MCF 10A (cell line): ENCODE results near the gene CCDC127. TPM values are rescaled to one million over a fixed set of nuclear protein-coding genes. Genes with fewer than 3 reads are reported as not detected.
"Not testable (repeated sequence)": the region's sequence is repeated elsewhere in the genome, so short reads cannot be mapped to it uniquely, and the experiment has no call there.

Source experiments
- BruUV-seq: library from RNA; stranded (reverse); fragments of 400-500 nt; replicated peaks from 2 replicates; lab custom pipeline; 2021; lab: Mats Ljungman, UMichigan
- CTCF ChIA-PET: fragments of 300-600 bp; sonication (Branson Sonifier 250); formaldehyde crosslinking; extraction: SDS; loops from one replicate; lab custom pipeline; 2021; ENCODE audit warnings: antibody characterized with exemption, inconsistent platforms; lab: Yijun Ruan, JAX
- POLR2A ChIA-PET: fragments of 300-600, 350-650 bp; sonication (Branson Sonifier 250); formaldehyde crosslinking; extraction: SDS; loops from one replicate; lab custom pipeline; 2020; ENCODE audit warnings: antibody characterized with exemption, inconsistent platforms; lab: Yijun Ruan, JAX
- DNase-seq: peaks from one replicate; pipeline ENCODE4 v3.0.0-alpha.2; 2018; ENCODE audit not compliant: unreplicated experiment
- H3K27ac Mint-ChIP-seq: one replicate; pipeline ENCODE4 v1.8.0; 2022; ENCODE audit warnings: mild to moderate bottlenecking, low read depth, mixed read lengths; ENCODE audit not compliant: unreplicated experiment
- H3K27me3 Mint-ChIP-seq: one replicate; pipeline ENCODE4 v1.8.0; 2022; ENCODE audit warnings: mixed read lengths; ENCODE audit not compliant: insufficient read depth, unreplicated experiment
- H3K36me3 Mint-ChIP-seq: one replicate; pipeline ENCODE4 v1.8.0; 2022; ENCODE audit warnings: mild to moderate bottlenecking, moderate library complexity, mixed read lengths; ENCODE audit not compliant: insufficient read depth, unreplicated experiment
- H3K4me1 Mint-ChIP-seq: one replicate; pipeline ENCODE4 v1.8.0; 2022; ENCODE audit warnings: mixed read lengths; ENCODE audit not compliant: insufficient read depth, unreplicated experiment
- H3K4me3 Mint-ChIP-seq: one replicate; pipeline ENCODE4 v1.8.0; 2022; ENCODE audit warnings: mild to moderate bottlenecking, moderate library complexity, mixed read lengths; ENCODE audit not compliant: unreplicated experiment
- H3K9me3 Mint-ChIP-seq: one replicate; pipeline ENCODE4 v1.8.0; 2022; ENCODE audit warnings: mixed read lengths; ENCODE audit not compliant: unreplicated experiment
- CTCF ChIP-seq: fragments of 200-600 bp; IDR thresholded peaks from one replicate; pipeline ENCODE4 v1.8.0; 2022; ENCODE audit warnings: antibody characterized with exemption, mild to moderate bottlenecking; ENCODE audit not compliant: unreplicated experiment
- intact Hi-C: fragments of 100-400 bp; cut with micrococcal nuclease; formaldehyde crosslinking; loops from 2 replicates; pipeline ENCODE4 v1.14.1; 2022
- total RNA-seq: library from RNA; stranded (reverse); gene quantifications from 2 replicates; pipeline ENCODE4 v1.2.3, GENCODE V29; 2022

Gene CCDC127
- total RNA-seq, 1 experiment from 2014 or later = 4.5 TPM

GRCh38 chr5:257148-257547, 39.2 kb upstream of the CCDC127 start:
- peaks cover 62% of the 10 kb centered on the region for H3K36me3 Mint-ChIP-seq
- no peak for TF ChIP-seq CTCF
- intact Hi-C loops = no loop called here
- ChIA-PET POLR2A (no interaction called here), CTCF (interaction anchor here (0.7 kb wide), 2 partner anchors 104 to 1179 kb away, joined by 3 to 6 read pairs; no protein-coding TSS in a partner anchor)
- no peaks in the 10 kb centered on the region for H3K4me1 Mint-ChIP-seq
- no peaks in the 10 kb centered on the region for H3K27me3 Mint-ChIP-seq
- no peak overlapping the region for H3K27ac Mint-ChIP-seq
- no peaks in the 10 kb centered on the region for H3K9me3 Mint-ChIP-seq
- DNase-seq = no peak
- H3K4me3 Mint-ChIP-seq = no peak overlapping the region
- BruUV-seq = no TSS peak

GRCh38 chr5:256347-256746, 38.4 kb upstream of the CCDC127 start:
- CTCF ChIA-PET = interaction anchor here (0.7 kb wide), 1 partner anchor 1180 kb away, joined by 6 read pairs; no protein-coding TSS in a partner anchor
- intact Hi-C loops, H3K4me1 Mint-ChIP-seq, H3K27me3 Mint-ChIP-seq, H3K4me3 Mint-ChIP-seq, DNase-seq, H3K27ac Mint-ChIP-seq, H3K9me3 Mint-ChIP-seq, POLR2A ChIA-PET, BruUV-seq: not testable (repeated sequence)
- H3K36me3 Mint-ChIP-seq = peaks cover 67% of the 10 kb centered on the region

DNA sequence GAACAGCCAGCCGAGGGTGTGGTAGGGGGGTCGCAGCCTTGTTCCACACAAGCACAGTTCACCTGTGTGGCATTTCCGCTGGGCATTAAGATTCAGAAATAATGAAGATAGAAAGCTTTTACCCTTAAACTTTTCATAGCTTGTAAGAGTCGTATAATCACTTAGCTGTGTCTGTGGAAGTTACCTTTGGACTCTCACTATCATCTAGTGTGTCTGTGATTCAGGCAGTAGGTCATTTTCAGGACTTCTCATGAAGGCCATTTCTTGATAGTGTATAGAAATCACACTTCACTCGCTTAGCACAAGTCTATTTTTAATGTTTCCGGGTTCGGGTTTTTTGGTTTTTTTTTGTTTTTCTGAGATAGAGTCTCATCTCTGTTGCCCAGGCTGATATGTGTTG, 37.2 kb upstream of the CCDC127 start:
- BruUV-seq, CTCF ChIA-PET, POLR2A ChIA-PET, DNase-seq, H3K9me3 Mint-ChIP-seq, H3K4me1 Mint-ChIP-seq, H3K4me3 Mint-ChIP-seq, intact Hi-C loops, H3K27me3 Mint-ChIP-seq, H3K27ac Mint-ChIP-seq: not testable (repeated sequence)
- peaks cover 73% of the 10 kb centered on the region for H3K36me3 Mint-ChIP-seq

- H3K27ac Mint-ChIP-seq, H3K27me3 Mint-ChIP-seq, POLR2A ChIA-PET, H3K4me3 Mint-ChIP-seq, CTCF ChIA-PET, intact Hi-C loops, DNase-seq, H3K4me1 Mint-ChIP-seq, BruUV-seq, H3K9me3 Mint-ChIP-seq: not testable (repeated sequence)
- peaks cover 78% of the 10 kb centered on the region for H3K36me3 Mint-ChIP-seq
Observed at GRCh38 chr5:254322-254721, 36.4 kb upstream of the CCDC127 start.

- TF ChIP-seq CTCF = no peak
- CTCF ChIA-PET = interaction anchor here (0.7 kb wide), 1 partner anchor 207 kb away, joined by 3 read pairs; no protein-coding TSS in a partner anchor
- H3K4me1 Mint-ChIP-seq = no peaks in the 10 kb centered on the region
- no peaks in the 10 kb centered on the region for H3K27me3 Mint-ChIP-seq
- H3K9me3 Mint-ChIP-seq = no peaks in the 10 kb centered on the region
- H3K27ac Mint-ChIP-seq = no peak overlapping the region
- H3K36me3 Mint-ChIP-seq = peaks cover 79% of the 10 kb centered on the region
- BruUV-seq = no TSS peak
- POLR2A ChIA-PET = no interaction called here
- H3K4me3 Mint-ChIP-seq = no peak overlapping the region
- no peak for DNase-seq
- intact Hi-C loops = no loop called here
Observed at GRCh38 chr5:252546-252945, 34.6 kb upstream of the CCDC127 start.

DNA sequence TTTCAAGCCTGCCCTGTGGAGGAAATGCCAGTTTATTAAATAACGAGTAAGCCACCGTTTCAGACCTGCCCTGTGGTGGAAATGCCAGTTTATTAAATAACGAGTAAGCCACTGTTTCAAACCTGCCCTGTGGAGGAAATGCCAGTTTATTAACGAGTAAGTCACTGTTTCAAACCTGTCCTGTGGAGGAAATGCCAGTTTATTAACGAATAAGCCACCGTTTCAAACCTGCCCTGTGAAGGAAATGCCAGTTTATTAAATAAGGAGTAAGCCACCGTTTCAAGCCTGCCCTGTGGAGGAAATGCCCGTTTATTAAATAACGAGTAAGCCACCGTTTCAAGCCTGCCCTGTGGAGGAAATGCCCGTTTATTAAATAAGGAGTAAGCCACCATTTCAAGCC, 34.0 kb upstream of the CCDC127 start:
- POLR2A ChIA-PET, BruUV-seq, CTCF ChIA-PET, DNase-seq, H3K9me3 Mint-ChIP-seq, H3K4me3 Mint-ChIP-seq, H3K4me1 Mint-ChIP-seq, H3K27ac Mint-ChIP-seq, intact Hi-C loops, H3K27me3 Mint-ChIP-seq: not testable (repeated sequence)
- peaks cover 77% of the 10 kb centered on the region for H3K36me3 Mint-ChIP-seq

- POLR2A ChIA-PET, intact Hi-C loops, H3K4me1 Mint-ChIP-seq, H3K4me3 Mint-ChIP-seq, H3K9me3 Mint-ChIP-seq, CTCF ChIA-PET, H3K27me3 Mint-ChIP-seq, H3K27ac Mint-ChIP-seq, DNase-seq, BruUV-seq: not testable (repeated sequence)
- H3K36me3 Mint-ChIP-seq = peaks cover 77% of the 10 kb centered on the region
Observed at GRCh38 chr5:251538-251937, 33.6 kb upstream of the CCDC127 start.

GRCh38 chr5:251016-251415, 33.1 kb upstream of the CCDC127 start:
- H3K4me3 Mint-ChIP-seq, H3K27me3 Mint-ChIP-seq, H3K27ac Mint-ChIP-seq, BruUV-seq, H3K4me1 Mint-ChIP-seq, intact Hi-C loops, H3K9me3 Mint-ChIP-seq, CTCF ChIA-PET, POLR2A ChIA-PET, DNase-seq: not testable (repeated sequence)
- H3K36me3 Mint-ChIP-seq = peaks cover 72% of the 10 kb centered on the region
